Measurements from ENCODE around the gene P4HTM.

Gene P4HTM

GRCh38 chr3:48962939-48963338 is 27.1 kb upstream of the P4HTM start:
- peak overlapping the region; percentile 27 for H3K9ac ChIP-seq (ENCODE audit: low read length)

GRCh38 chr3:48963591-48963990 is 26.4 kb upstream of the P4HTM start:
- Histone ChIP-seq H3K27me3 (ENCODE audit: control insufficient read depth, insufficient read depth, low read length) (no peaks in the 10 kb centered on the region), H3K36me3 (ENCODE audit: control insufficient read depth, insufficient read depth, low read length) (peaks cover 43% of the 10 kb centered on the region), H3K9ac (ENCODE audit: low read length) (peak overlapping the region; percentile 27), H3K4me3 (ENCODE audit: low read depth, low read length) (0 out of 2 replicates have a peak overlapping the region, but pooled peaks have one; percentile 1), H3K4me1 (ENCODE audit: control insufficient read depth, insufficient read depth, low read length) (peaks cover 18% of the 10 kb centered on the region), H3K9me3 (ENCODE audit: control insufficient read depth, insufficient read depth, low read depth, low read length) (no peaks in the 10 kb centered on the region), H3K27ac (ENCODE audit: low read depth, low read length) (peak overlapping the region; percentile 70)

More at GRCh38 chr3:48962939-48963338, 27.1 kb upstream of the P4HTM start:
- Histone ChIP-seq H3K4me1 (ENCODE audit: control insufficient read depth, insufficient read depth, low read length) (peaks cover 18% of the 10 kb centered on the region), H3K4me3 (ENCODE audit: low read depth, low read length) (no peak overlapping the region), H3K27me3 (ENCODE audit: control insufficient read depth, insufficient read depth, low read length) (no peaks in the 10 kb centered on the region), H3K9me3 (ENCODE audit: control insufficient read depth, insufficient read depth, low read depth, low read length) (no peaks in the 10 kb centered on the region), H3K36me3 (ENCODE audit: control insufficient read depth, insufficient read depth, low read length) (peaks cover 44% of the 10 kb centered on the region), H3K27ac (ENCODE audit: low read depth, low read length) (peak overlapping the region; percentile 70)

- H3K27ac ChIP-seq (ENCODE audit: low read depth, low read length) = no peak overlapping the region
- H3K27me3 ChIP-seq (ENCODE audit: control insufficient read depth, insufficient read depth, low read length) = no peaks in the 10 kb centered on the region
- peaks cover 18% of the 10 kb centered on the region for H3K4me1 ChIP-seq (ENCODE audit: control insufficient read depth, insufficient read depth, low read length)
- peaks cover 69% of the 10 kb centered on the region for H3K36me3 ChIP-seq (ENCODE audit: control insufficient read depth, insufficient read depth, low read length)
- no peak overlapping the region for H3K9ac ChIP-seq (ENCODE audit: low read length)
- H3K9me3 ChIP-seq (ENCODE audit: control insufficient read depth, insufficient read depth, low read depth, low read length) = no peaks in the 10 kb centered on the region
- H3K4me3 ChIP-seq (ENCODE audit: low read depth, low read length) = no peak overlapping the region
Measured at GRCh38 chr3:48966367-48966766, 23.7 kb upstream of the P4HTM start.

GRCh38 chr3:48966876-48967361 is 23.1 kb upstream of the P4HTM start:
- Histone ChIP-seq H3K4me1 (ENCODE audit: control insufficient read depth, insufficient read depth, low read length) (peaks cover 18% of the 10 kb centered on the region), H3K9ac (ENCODE audit: low read length) (no peak overlapping the region), H3K4me3 (ENCODE audit: low read depth, low read length) (no peak overlapping the region), H3K27ac (ENCODE audit: low read depth, low read length) (no peak overlapping the region), H3K36me3 (ENCODE audit: control insufficient read depth, insufficient read depth, low read length) (peaks cover 75% of the 10 kb centered on the region), H3K9me3 (ENCODE audit: control insufficient read depth, insufficient read depth, low read depth, low read length) (no peaks in the 10 kb centered on the region), H3K27me3 (ENCODE audit: control insufficient read depth, insufficient read depth, low read length) (no peaks in the 10 kb centered on the region)

GRCh38 chr3:48970586-48970985 is 19.5 kb upstream of the P4HTM start:
- Histone ChIP-seq H3K27me3 (ENCODE audit: control insufficient read depth, insufficient read depth, low read length) (no peaks in the 10 kb centered on the region), H3K36me3 (ENCODE audit: control insufficient read depth, insufficient read depth, low read length) (peaks cover 94% of the 10 kb centered on the region), H3K9me3 (ENCODE audit: control insufficient read depth, insufficient read depth, low read depth, low read length) (no peaks in the 10 kb centered on the region), H3K27ac (ENCODE audit: low read depth, low read length) (no peak overlapping the region), H3K4me3 (ENCODE audit: low read depth, low read length) (no peak overlapping the region), H3K4me1 (ENCODE audit: control insufficient read depth, insufficient read depth, low read length) (no peaks in the 10 kb centered on the region), H3K9ac (ENCODE audit: low read length) (no peak overlapping the region)

- Histone ChIP-seq H3K27me3 (ENCODE audit: control insufficient read depth, insufficient read depth, low read length) (no peaks in the 10 kb centered on the region), H3K4me1 (ENCODE audit: control insufficient read depth, insufficient read depth, low read length) (no peaks in the 10 kb centered on the region), H3K4me3 (ENCODE audit: low read depth, low read length) (no peak overlapping the region), H3K9ac (ENCODE audit: low read length) (no peak overlapping the region), H3K27ac (ENCODE audit: low read depth, low read length) (no peak overlapping the region), H3K9me3 (ENCODE audit: control insufficient read depth, insufficient read depth, low read depth, low read length) (no peaks in the 10 kb centered on the region), H3K36me3 (ENCODE audit: control insufficient read depth, insufficient read depth, low read length) (peaks cover 88% of the 10 kb centered on the region)
Measured at GRCh38 chr3:48974076-48974864, 15.8 kb upstream of the P4HTM start.

GRCh38 chr3:48979451-48979850 is 10.6 kb upstream of the P4HTM start:
- no peak overlapping the region for H3K27ac ChIP-seq (ENCODE audit: low read depth, low read length)
- H3K4me3 ChIP-seq (ENCODE audit: low read depth, low read length) = no peak overlapping the region
- no peaks in the 10 kb centered on the region for H3K4me1 ChIP-seq (ENCODE audit: control insufficient read depth, insufficient read depth, low read length)
- peaks cover 88% of the 10 kb centered on the region for H3K36me3 ChIP-seq (ENCODE audit: control insufficient read depth, insufficient read depth, low read length)
- H3K9ac ChIP-seq (ENCODE audit: low read length) = no peak overlapping the region
- no peaks in the 10 kb centered on the region for H3K9me3 ChIP-seq (ENCODE audit: control insufficient read depth, insufficient read depth, low read depth, low read length)
- no peaks in the 10 kb centered on the region for H3K27me3 ChIP-seq (ENCODE audit: control insufficient read depth, insufficient read depth, low read length)

GRCh38 chr3:48980295-48980694 is 9.7 kb upstream of the P4HTM start:
- Histone ChIP-seq H3K4me1 (ENCODE audit: control insufficient read depth, insufficient read depth, low read length) (no peaks in the 10 kb centered on the region), H3K27me3 (ENCODE audit: control insufficient read depth, insufficient read depth, low read length) (no peaks in the 10 kb centered on the region), H3K36me3 (ENCODE audit: control insufficient read depth, insufficient read depth, low read length) (peaks cover 88% of the 10 kb centered on the region), H3K9me3 (ENCODE audit: control insufficient read depth, insufficient read depth, low read depth, low read length) (no peaks in the 10 kb centered on the region), H3K4me3 (ENCODE audit: low read depth, low read length) (no peak overlapping the region), H3K9ac (ENCODE audit: low read length) (no peak overlapping the region), H3K27ac (ENCODE audit: low read depth, low read length) (no peak overlapping the region)

GRCh38 chr3:48982016-48982415 is 8.0 kb upstream of the P4HTM start:
- Histone ChIP-seq H3K9ac (ENCODE audit: low read length) (no peak overlapping the region), H3K4me1 (ENCODE audit: control insufficient read depth, insufficient read depth, low read length) (no peaks in the 10 kb centered on the region), H3K36me3 (ENCODE audit: control insufficient read depth, insufficient read depth, low read length) (peaks cover 78% of the 10 kb centered on the region), H3K27ac (ENCODE audit: low read depth, low read length) (no peak overlapping the region), H3K27me3 (ENCODE audit: control insufficient read depth, insufficient read depth, low read length) (no peaks in the 10 kb centered on the region), H3K4me3 (ENCODE audit: low read depth, low read length) (no peak overlapping the region), H3K9me3 (ENCODE audit: control insufficient read depth, insufficient read depth, low read depth, low read length) (no peaks in the 10 kb centered on the region)

- Histone ChIP-seq H3K4me3 (ENCODE audit: low read depth, low read length) (no peak overlapping the region), H3K27ac (ENCODE audit: low read depth, low read length) (no peak overlapping the region), H3K9ac (ENCODE audit: low read length) (no peak overlapping the region), H3K9me3 (ENCODE audit: control insufficient read depth, insufficient read depth, low read depth, low read length) (no peaks in the 10 kb centered on the region), H3K27me3 (ENCODE audit: control insufficient read depth, insufficient read depth, low read length) (no peaks in the 10 kb centered on the region), H3K36me3 (ENCODE audit: control insufficient read depth, insufficient read depth, low read length) (peaks cover 71% of the 10 kb centered on the region), H3K4me1 (ENCODE audit: control insufficient read depth, insufficient read depth, low read length) (no peaks in the 10 kb centered on the region)
Measured at GRCh38 chr3:48982686-48983085, 7.4 kb upstream of the P4HTM start.

GRCh38 chr3:48983096-48983495 is 6.9 kb upstream of the P4HTM start:
- Histone ChIP-seq H3K4me1 (ENCODE audit: control insufficient read depth, insufficient read depth, low read length) (no peaks in the 10 kb centered on the region), H3K27me3 (ENCODE audit: control insufficient read depth, insufficient read depth, low read length) (no peaks in the 10 kb centered on the region), H3K27ac (ENCODE audit: low read depth, low read length) (no peak overlapping the region), H3K4me3 (ENCODE audit: low read depth, low read length) (no peak overlapping the region), H3K36me3 (ENCODE audit: control insufficient read depth, insufficient read depth, low read length) (peaks cover 67% of the 10 kb centered on the region), H3K9me3 (ENCODE audit: control insufficient read depth, insufficient read depth, low read depth, low read length) (no peaks in the 10 kb centered on the region), H3K9ac (ENCODE audit: low read length) (no peak overlapping the region)
